Rectal smooth muscle tissue (tissue), 1 donor: ENCODE measurements around the gene RUNX1.

Source experiments
- H3K27ac ChIP-seq: one replicate; pipeline ENCODE4 v1.7.0; 2013; ENCODE audit warnings: low read depth, low read length, inconsistent platforms
- H3K27me3 ChIP-seq: one replicate; pipeline ENCODE4 v1.7.0; 2013; ENCODE audit warnings: low read length; ENCODE audit not compliant: control insufficient read depth, insufficient read depth
- H3K36me3 ChIP-seq: one replicate; pipeline ENCODE4 v1.7.0; 2013; ENCODE audit warnings: low read length; ENCODE audit not compliant: control insufficient read depth, insufficient read depth
- H3K4me1 ChIP-seq: one replicate; pipeline ENCODE4 v1.7.0; 2013; ENCODE audit warnings: low read length; ENCODE audit not compliant: control insufficient read depth, insufficient read depth
- H3K4me3 ChIP-seq: one replicate; pipeline ENCODE4 v1.7.0; 2013; ENCODE audit warnings: low read length
- H3K9ac ChIP-seq: one replicate; pipeline ENCODE4 v1.7.0; 2013; ENCODE audit warnings: low read length

Gene RUNX1

GRCh38 chr21:34743285-34743684, 305.8 kb downstream of the RUNX1 start:
- no peak overlapping the region for H3K27ac ChIP-seq
- H3K9ac ChIP-seq, result no peak overlapping the region
- H3K36me3 ChIP-seq, result no peaks in the 10 kb centered on the region
- no peak overlapping the region for H3K4me3 ChIP-seq
- no peaks in the 10 kb centered on the region for H3K27me3 ChIP-seq
- no peaks in the 10 kb centered on the region for H3K4me1 ChIP-seq

- Histone ChIP-seq H3K27ac (no peak overlapping the region), H3K4me3 (no peak overlapping the region), H3K27me3 (no peaks in the 10 kb centered on the region), H3K36me3 (no peaks in the 10 kb centered on the region), H3K9ac (no peak overlapping the region), H3K4me1 (no peaks in the 10 kb centered on the region)
Observed at GRCh38 chr21:34740198-34740597, 308.9 kb downstream of the RUNX1 start.
